MG63 (cell line): ENCODE results near the gene WDR35. TPM values are rescaled to one million over a fixed set of nuclear protein-coding genes. Genes with fewer than 3 reads are reported as not detected.
"Not testable (repeated sequence)": the region's sequence is repeated elsewhere in the genome, so short reads cannot be mapped to it uniquely, and the experiment has no call there.

Experiments
- DNase-seq: peaks from one replicate; pipeline ENCODE4 v3.0.0-alpha.2; 2020
- H3K27me3 ChIP-seq: fragments of 250-450 bp; sonication (Bioruptor Pico); 2 replicates; pipeline ENCODE4 v1.5.1; 2020; ENCODE audit warnings: mild to moderate bottlenecking, moderate library complexity
- H3K36me3 ChIP-seq: fragments of 250-450 bp; sonication (Bioruptor Pico); 2 replicates; pipeline ENCODE4 v1.5.1; 2020; ENCODE audit warnings: mild to moderate bottlenecking, moderate library complexity
- H3K4me3 ChIP-seq: fragments of 250-450 bp; sonication (Bioruptor Pico); 2 replicates; pipeline ENCODE4 v1.5.1; 2020; ENCODE audit warnings: mild to moderate bottlenecking, moderate library complexity
- H3K9me3 ChIP-seq: fragments of 250-450 bp; sonication (Bioruptor Pico); 2 replicates; pipeline ENCODE4 v1.5.1; 2020; ENCODE audit warnings: mild to moderate bottlenecking, moderate library complexity
- total RNA-seq: library from RNA; depleted of rRNA; stranded (reverse); fragments of >200 nt; shearing (Covaris generic); gene quantifications from 2 replicates; pipeline ENCODE4 v1.2.3, GENCODE V29; 2014; ENCODE audit warnings: low replicate concordance

Gene WDR35
- total RNA-seq, 1 experiment from 2014 or later: 4.4 TPM

- H3K27me3 ChIP-seq, DNase-seq, H3K4me3 ChIP-seq: not testable (repeated sequence)
These were observed 67.7 kb downstream of the WDR35 start for GRCh38 chr2:19922188-19922587.

DNA sequence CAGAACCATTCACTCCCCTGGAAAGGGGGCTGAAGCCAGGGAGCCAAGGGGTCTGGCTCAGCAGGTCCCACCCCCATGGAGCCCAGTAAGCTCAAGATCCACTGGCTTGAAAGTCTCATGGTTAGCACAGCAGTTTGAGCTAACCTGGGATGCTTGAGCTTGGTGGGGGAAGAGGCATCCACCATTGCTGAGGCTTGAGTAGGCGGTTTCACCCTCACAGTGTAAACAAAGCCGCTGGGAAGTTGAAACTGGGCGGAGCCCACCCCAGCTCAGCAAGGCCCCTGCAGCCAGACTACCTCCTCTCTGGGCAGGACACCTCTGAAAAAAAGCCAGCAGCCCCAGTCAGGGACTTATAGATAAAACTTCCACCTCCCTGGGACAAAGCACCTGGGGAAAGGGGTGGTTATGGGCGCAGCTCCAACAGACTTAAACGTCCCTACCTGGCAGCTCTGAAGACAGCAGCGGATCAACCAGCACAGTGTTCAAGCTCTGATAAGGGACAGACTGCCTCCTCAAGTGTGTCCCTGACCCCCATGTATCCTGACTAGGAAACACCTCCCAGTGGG, 73.4 kb downstream of the WDR35 start:
- Histone ChIP-seq H3K27me3 (no peaks in the 10 kb centered on the region), H3K9me3 (no peaks in the 10 kb centered on the region), H3K36me3 (no peaks in the 10 kb centered on the region; the same call in 1 of the 2 replicates), H3K4me3 (no peak overlapping the region)
- no peak for DNase-seq

More at GRCh38 chr2:19922188-19922587, 67.7 kb downstream of the WDR35 start:
- not testable (repeated sequence) for H3K36me3 ChIP-seq, H3K9me3 ChIP-seq

- no peak overlapping the region for H3K4me3 ChIP-seq
- no peak for DNase-seq
- H3K36me3 ChIP-seq: no peaks in the 10 kb centered on the region; the same call in 1 of the 2 replicates
- no peaks in the 10 kb centered on the region for H3K9me3 ChIP-seq
- no peaks in the 10 kb centered on the region for H3K27me3 ChIP-seq
These were observed 75.5 kb downstream of the WDR35 start for GRCh38 chr2:19914266-19914975.

GRCh38 chr2:19911808-19912509, 77.9 kb downstream of the WDR35 start:
- H3K27me3 ChIP-seq: no peaks in the 10 kb centered on the region
- DNase-seq: peak; percentile 48
- H3K36me3 ChIP-seq: no peaks in the 10 kb centered on the region; the same call in 1 of the 2 replicates
- H3K4me3 ChIP-seq: no peak overlapping the region
- no peaks in the 10 kb centered on the region for H3K9me3 ChIP-seq

GRCh38 chr2:19902216-19902740, 87.6 kb downstream of the WDR35 start:
- H3K27me3 ChIP-seq: no peaks in the 10 kb centered on the region
- no peak for DNase-seq
- peak overlapping the region; percentile 74 for H3K4me3 ChIP-seq
- no peaks in the 10 kb centered on the region for H3K9me3 ChIP-seq
- H3K36me3 ChIP-seq: no peaks in the 10 kb centered on the region

GRCh38 chr2:19901442-19902215, 88.3 kb downstream of the WDR35 start, which contains the start of gene TTC32:
Gene TTC32 (minus strand): TSS chr2:19901983. CDS start chr2:19901854, 129 bp downstream.
- no peaks in the 10 kb centered on the region; the same call in 1 of the 2 replicates for H3K36me3 ChIP-seq
- H3K27me3 ChIP-seq: no peaks in the 10 kb centered on the region
- no peaks in the 10 kb centered on the region for H3K9me3 ChIP-seq
- DNase-seq: peak; percentile 92
- peak within 1 kb of the TSS; percentile 74 for H3K4me3 ChIP-seq

DNA sequence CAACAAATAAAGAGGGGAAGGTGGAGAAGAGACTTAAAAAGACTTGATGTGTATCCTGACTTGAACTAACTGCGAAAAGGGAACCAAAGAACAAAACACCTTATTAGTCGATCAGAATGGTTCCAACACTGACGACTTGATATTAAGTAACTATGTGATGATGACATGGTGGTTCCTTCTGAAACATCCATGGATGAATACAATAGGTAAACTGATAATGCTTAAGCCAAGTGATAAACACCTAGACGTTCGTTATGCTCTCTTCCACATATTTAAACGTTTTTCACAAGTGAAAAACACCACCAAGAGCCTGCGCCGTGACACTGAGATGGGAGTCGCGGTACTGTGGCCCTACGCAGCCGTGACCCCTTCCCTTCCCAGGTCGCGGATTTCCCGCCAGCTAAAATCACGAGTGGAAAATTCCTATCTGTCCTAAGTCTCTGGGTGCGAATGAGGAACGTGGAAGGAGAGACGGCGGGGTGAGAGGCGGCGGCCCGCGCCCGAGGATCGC, 88.9 kb downstream of the WDR35 start:
- Histone ChIP-seq H3K36me3 (no peaks in the 10 kb centered on the region; the same call in 1 of the 2 replicates), H3K4me3 (peak overlapping the region; percentile 74), H3K9me3 (no peaks in the 10 kb centered on the region), H3K27me3 (no peaks in the 10 kb centered on the region)
- no peak for DNase-seq

- Histone ChIP-seq H3K36me3 (no peaks in the 10 kb centered on the region; the same call in 1 of the 2 replicates), H3K27me3 (no peaks in the 10 kb centered on the region), H3K9me3 (no peaks in the 10 kb centered on the region), H3K4me3 (peak overlapping the region; percentile 74)
- DNase-seq: no peak
These were observed 89.6 kb downstream of the WDR35 start for GRCh38 chr2:19899985-19900930.

GRCh38 chr2:19898592-19899329, 91.1 kb downstream of the WDR35 start:
- DNase-seq: no peak
- Histone ChIP-seq H3K9me3 (no peaks in the 10 kb centered on the region), H3K4me3 (no peak overlapping the region), H3K36me3 (no peaks in the 10 kb centered on the region; the same call in 1 of the 2 replicates), H3K27me3 (no peaks in the 10 kb centered on the region)

DNA sequence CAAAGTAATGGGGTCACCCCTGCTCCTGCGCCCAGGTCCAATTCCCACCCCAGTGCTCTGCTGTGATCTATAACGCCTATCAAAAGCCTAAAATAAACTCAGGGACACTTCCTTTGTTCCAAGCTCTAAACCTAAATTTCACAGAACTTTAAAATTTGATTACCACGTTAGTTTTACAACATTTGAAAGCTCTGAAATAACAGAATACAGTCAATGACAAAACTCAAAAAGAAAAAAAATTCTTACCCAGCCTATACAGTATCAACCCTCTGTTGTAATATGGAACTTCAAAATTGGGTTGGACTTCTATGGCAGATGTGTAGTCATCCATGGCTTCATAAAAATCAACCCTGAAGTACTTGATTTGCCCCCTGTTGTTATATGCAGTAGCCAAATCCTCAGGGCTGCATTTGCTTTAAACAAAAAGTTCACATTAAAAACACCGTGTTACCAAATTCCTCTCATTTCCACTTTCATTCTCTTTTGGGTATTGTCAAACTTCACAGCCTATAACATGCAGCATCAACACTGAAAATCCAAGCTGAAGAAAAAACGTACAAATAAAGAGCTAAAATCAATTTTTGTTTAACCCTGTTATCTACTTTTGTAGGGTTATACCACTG, 92.2 kb downstream of the WDR35 start:
- no peak for DNase-seq
- Histone ChIP-seq H3K9me3 (no peaks in the 10 kb centered on the region), H3K36me3 (no peaks in the 10 kb centered on the region; the same call in 1 of the 2 replicates), H3K27me3 (no peaks in the 10 kb centered on the region), H3K4me3 (no peak overlapping the region)

DNA sequence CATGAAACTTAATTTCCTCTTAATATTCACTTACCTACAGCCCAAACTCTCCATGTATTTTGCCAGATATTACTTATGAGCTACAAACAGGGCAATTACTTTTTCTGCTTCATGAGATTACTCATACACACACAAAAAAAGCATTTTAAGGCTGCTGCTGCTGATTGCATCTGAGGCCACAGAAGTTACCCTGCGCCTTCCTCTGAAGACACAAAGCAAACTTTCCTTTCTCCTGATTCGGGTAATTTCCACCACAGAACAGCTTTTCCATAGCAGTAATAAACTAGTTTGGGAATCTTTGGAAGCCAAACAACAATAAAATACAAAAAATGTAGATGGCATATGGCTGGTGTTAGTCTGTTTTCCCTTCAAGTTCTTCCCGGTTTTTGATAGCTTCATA, 94.4 kb downstream of the WDR35 start:
- no peak for DNase-seq
- Histone ChIP-seq H3K9me3 (no peaks in the 10 kb centered on the region), H3K4me3 (no peak overlapping the region), H3K36me3 (no peaks in the 10 kb centered on the region; the same call in 1 of the 2 replicates), H3K27me3 (no peaks in the 10 kb centered on the region)

GRCh38 chr2:19894134-19894792, 95.6 kb downstream of the WDR35 start:
- no peak for DNase-seq
- no peaks in the 10 kb centered on the region; the same call in 1 of the 2 replicates for H3K36me3 ChIP-seq
- H3K9me3 ChIP-seq: no peaks in the 10 kb centered on the region

GRCh38 chr2:19893520-19894133, 96.3 kb downstream of the WDR35 start:
- Histone ChIP-seq H3K36me3 (no peaks in the 10 kb centered on the region; the same call in 1 of the 2 replicates), H3K27me3 (no peaks in the 10 kb centered on the region), H3K9me3 (no peaks in the 10 kb centered on the region), H3K4me3 (no peak overlapping the region)
- DNase-seq: no peak

More at GRCh38 chr2:19894134-19894792, 95.6 kb downstream of the WDR35 start:
- Histone ChIP-seq H3K4me3 (no peak overlapping the region), H3K27me3 (no peaks in the 10 kb centered on the region)
